22Rv1 (cell line): ENCODE data around the gene IDE.

ENCODE experiments used
- H3K27ac ChIP-seq: fragments of 450-650 bp; 2 replicates; pipeline ENCODE4 v1.5.1; 2017
- ZFX ChIP-seq: fragments of 450-650 bp; IDR thresholded peaks from 2 replicates; pipeline ENCODE4 v1.6.1; 2017; ENCODE audit warnings: antibody characterized with exemption, borderline replicate concordance
- TF ChIP-seq, protein P1 (sequence below): fragments of 450-650 bp; IDR thresholded peaks from 2 replicates; pipeline ENCODE4 v1.5.1; 2017; ENCODE audit warnings: mild to moderate bottlenecking

The IDE gene

DNA sequence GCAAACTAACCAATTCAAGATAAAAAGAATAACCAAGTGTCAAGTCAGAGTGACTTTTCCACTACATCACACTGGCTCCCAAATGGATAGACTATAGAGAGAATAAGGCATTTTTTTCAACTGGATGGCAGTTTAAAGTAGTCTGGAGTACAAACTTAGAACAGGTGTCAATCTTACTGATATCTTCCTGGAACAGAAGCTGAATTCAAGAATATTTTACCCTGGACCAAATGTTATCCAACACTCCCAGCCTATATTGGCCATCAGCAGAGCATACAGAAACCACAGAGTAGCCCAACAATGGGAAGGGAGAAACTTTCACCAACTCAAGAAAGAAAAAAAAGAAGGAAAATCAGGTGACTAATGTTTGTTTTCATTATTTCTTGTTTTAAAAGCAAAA is 11.5 kb downstream of the IDE start:
- no peak overlapping the region for H3K27ac ChIP-seq
- TF ChIP-seq, protein P1, sequence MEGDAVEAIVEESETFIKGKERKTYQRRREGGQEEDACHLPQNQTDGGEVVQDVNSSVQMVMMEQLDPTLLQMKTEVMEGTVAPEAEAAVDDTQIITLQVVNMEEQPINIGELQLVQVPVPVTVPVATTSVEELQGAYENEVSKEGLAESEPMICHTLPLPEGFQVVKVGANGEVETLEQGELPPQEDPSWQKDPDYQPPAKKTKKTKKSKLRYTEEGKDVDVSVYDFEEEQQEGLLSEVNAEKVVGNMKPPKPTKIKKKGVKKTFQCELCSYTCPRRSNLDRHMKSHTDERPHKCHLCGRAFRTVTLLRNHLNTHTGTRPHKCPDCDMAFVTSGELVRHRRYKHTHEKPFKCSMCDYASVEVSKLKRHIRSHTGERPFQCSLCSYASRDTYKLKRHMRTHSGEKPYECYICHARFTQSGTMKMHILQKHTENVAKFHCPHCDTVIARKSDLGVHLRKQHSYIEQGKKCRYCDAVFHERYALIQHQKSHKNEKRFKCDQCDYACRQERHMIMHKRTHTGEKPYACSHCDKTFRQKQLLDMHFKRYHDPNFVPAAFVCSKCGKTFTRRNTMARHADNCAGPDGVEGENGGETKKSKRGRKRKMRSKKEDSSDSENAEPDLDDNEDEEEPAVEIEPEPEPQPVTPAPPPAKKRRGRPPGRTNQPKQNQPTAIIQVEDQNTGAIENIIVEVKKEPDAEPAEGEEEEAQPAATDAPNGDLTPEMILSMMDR, result no peak
- no peak for TF ChIP-seq ZFX

DNA sequence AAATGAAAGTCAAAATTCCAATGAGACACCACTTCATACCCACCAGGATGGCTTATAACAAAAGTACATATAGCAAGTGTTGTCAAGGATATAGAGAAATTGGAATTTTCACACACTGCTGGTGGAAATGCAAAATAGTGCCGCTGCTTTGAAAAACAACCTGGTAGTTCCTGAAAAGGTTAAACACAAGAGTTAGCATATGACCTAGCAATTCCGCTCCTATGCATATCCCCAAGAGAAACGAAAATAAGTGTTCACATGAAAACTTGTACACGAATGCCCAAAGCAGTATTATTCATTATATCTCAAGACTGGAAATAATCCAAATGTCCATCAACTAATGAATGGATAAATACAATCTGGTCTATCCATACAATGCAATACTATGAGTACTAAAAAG is 14.8 kb downstream of the IDE start:
- TF ChIP-seq ZFX, result no peak
- TF ChIP-seq, protein P1, result no peak

DNA sequence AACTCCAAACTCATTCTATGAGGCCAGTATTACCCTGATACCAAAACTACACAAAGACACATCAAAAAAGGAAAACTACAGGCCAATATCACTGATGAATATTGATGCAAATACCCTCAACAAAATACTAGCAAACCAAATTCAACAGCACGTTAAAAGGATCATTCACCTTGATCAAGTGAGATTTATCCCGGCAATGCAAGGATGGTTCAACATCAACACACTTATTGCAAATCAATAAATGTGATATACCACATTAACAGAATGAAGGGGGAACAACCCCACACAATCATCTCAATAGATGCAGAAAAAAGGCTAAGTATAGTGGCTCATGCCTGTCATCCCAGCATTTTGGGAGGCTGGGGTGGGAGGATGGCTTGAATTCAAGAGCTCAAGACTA is 19.9 kb downstream of the IDE start:
- no peak overlapping the region for H3K27ac ChIP-seq

More for the DNA sequence above, 14.8 kb downstream of the IDE start:
- H3K27ac ChIP-seq, result no peak overlapping the region

DNA sequence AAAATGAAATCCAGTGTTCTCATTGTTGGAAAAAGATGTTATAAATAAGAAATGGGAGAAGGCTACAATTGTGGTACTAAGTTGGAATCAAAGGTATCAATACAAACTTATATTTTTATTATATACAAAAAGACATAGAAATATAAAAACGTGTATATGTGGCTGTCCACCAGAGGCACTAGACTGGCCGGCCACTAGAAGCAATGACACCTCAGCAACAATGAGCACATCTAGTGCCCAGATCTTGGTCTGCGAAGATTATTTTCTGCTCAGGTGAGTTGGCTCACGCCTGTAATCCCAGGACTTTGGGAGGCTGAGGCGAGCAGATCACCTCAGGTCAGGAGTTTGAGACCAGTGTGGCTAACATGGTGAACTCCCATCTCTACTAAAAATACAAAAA is 21.6 kb downstream of the IDE start:
- no peak for TF ChIP-seq ZFX
- TF ChIP-seq, protein P1, result peak; percentile 47
- H3K27ac ChIP-seq, result no peak overlapping the region

More for the DNA sequence above, 19.9 kb downstream of the IDE start:
- TF ChIP-seq ZFX, result no peak
- TF ChIP-seq, protein P1, result no peak

DNA sequence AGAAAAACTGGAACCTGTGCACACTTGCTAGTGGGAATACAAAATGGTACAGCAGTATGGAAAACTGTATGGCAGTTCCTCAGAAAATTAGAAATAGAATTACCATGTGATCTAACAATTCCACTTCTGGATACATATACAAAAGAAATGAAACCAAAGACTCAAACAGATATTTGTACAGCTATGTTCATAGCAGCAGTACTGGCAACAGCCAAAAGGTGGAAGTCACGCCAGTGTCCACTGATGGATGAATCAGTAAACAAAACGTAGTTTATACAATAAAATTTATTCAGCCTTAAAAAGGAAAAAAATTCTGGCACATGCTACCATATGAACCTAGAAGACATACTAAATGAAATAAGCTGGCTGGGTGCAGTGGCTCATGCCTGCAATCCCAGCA is 23.0 kb downstream of the IDE start:
- no peak for TF ChIP-seq ZFX
- TF ChIP-seq, protein P1, result no peak
- H3K27ac ChIP-seq, result no peak overlapping the region

DNA sequence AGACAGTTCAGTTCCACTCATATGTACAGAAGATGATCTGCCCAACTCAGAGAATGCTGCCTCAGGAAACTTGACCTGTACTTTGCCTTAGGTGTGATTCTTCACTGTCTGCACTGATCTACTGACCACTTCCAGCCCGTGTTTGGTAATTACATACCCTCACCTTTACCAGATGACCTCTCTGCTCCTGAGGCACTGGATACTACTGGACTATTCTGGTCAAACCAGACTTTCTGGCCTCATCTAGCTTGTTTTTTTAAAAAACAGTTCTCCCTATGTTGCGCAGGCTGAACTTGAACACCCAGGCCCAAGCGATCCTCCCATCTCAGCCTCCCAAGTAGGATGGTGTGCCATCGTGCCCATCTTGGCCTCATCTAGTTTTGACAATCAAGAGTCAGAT is 26.2 kb downstream of the IDE start:
- TF ChIP-seq, protein P1, result no peak
- TF ChIP-seq ZFX, result no peak
- H3K27ac ChIP-seq, result no peak overlapping the region

DNA sequence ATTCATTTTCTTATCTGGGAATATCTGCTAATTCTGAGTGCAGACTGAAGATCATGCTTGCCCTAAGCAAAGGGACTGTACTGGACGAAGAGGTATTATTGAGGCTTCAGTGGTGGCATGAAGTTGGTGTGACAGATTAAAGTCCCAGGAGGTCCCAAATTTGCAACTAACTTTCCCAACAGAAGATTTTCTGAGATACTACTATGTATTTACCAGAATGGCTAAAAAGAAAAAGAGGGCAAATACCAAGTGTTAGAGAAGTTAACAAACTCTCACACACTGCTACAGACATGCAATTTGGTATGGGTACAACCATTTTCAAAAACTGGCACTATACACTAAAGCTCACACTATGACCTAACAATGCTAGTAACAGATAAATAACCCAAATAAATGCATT is 28.3 kb downstream of the IDE start:
- H3K27ac ChIP-seq, result no peak overlapping the region
- TF ChIP-seq, protein P1, result no peak
- TF ChIP-seq ZFX, result no peak
